ENCODE measurements around the gene DAP. TPM values are rescaled to one million over a fixed set of nuclear protein-coding genes. Genes with fewer than 3 reads are reported as not detected.

The DAP gene
- total and polyA plus RNA-seq, 7 donors: 25.7 to 131 (median 38.5) TPM

GRCh38 chr5:10711562-10711961, 49.5 kb downstream of the DAP start:
- no peak overlapping the region for H3K27ac ChIP-seq
- intact Hi-C loops (cut with DNase I): no loop called here
- TF ChIP-seq POLR2A (IDR thresholded peaks at IDR 0.05) (no peak), POLR2AphosphoS5 (IDR thresholded peaks at IDR 0.05) (no peak), EP300 (IDR thresholded peaks at IDR 0.05) (no peak)
- TF ChIP-seq, protein P1, sequence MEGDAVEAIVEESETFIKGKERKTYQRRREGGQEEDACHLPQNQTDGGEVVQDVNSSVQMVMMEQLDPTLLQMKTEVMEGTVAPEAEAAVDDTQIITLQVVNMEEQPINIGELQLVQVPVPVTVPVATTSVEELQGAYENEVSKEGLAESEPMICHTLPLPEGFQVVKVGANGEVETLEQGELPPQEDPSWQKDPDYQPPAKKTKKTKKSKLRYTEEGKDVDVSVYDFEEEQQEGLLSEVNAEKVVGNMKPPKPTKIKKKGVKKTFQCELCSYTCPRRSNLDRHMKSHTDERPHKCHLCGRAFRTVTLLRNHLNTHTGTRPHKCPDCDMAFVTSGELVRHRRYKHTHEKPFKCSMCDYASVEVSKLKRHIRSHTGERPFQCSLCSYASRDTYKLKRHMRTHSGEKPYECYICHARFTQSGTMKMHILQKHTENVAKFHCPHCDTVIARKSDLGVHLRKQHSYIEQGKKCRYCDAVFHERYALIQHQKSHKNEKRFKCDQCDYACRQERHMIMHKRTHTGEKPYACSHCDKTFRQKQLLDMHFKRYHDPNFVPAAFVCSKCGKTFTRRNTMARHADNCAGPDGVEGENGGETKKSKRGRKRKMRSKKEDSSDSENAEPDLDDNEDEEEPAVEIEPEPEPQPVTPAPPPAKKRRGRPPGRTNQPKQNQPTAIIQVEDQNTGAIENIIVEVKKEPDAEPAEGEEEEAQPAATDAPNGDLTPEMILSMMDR (IDR thresholded peaks at IDR 0.05): no peak

DNA sequence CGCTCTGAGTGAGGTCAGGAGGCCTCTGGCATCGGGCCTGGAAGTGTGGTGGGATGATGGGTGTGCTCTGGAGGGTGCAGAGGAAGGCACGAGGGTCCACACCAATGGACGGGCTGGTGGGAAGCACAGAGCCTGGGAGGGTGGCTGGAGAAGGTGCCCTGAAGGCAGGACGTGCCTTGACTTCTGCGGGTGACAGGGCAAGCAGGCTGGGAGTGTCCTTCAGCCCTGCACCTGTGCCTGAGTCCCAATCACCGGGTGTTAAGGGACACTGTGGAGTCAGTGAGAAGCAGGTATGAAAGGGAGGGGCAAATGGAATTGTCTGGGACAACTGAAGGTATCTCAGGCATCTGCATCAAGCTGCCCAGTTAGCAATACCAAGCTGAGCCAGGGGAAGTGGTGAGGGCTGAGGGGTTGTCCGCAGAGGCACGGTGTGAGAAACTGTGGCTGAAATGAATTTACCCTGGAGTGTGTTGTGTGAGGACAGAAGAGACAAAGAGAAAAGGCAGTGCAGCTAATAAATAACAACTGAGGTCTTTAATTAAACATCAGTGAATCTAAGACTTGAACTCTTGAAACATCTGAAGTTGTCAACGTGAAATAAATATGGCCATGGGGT, 50.4 kb downstream of the DAP start:
- 88 to 93% methylated on average over 10 of the region's 10 CpGs for WGBS, 2 donors
- Histone ChIP-seq H3K27me3 (no peaks in the 10 kb centered on the region), H3K27ac (no peak overlapping the region), H3K36me3 (peaks cover 0 to 9% (median 0%) of the 10 kb centered on the region in 4 donors), H3K4me3 (no peak overlapping the region), H3K4me1 (no peaks in the 10 kb centered on the region), H3K9me3 (no peaks in the 10 kb centered on the region)
- TF ChIP-seq POLR2A (IDR thresholded peaks at IDR 0.05): no peak
- no peak for TF ChIP-seq POLR2AphosphoS5 (IDR thresholded peaks at IDR 0.05)
- TF ChIP-seq EP300 (IDR thresholded peaks at IDR 0.05): no peak
- TF ChIP-seq, protein P1 (IDR thresholded peaks at IDR 0.05): no peak
- intact Hi-C loops (cut with DNase I): no loop called here
- DNase-seq: no peak

More at GRCh38 chr5:10711562-10711961, 49.5 kb downstream of the DAP start:
- peaks cover 0 to 9% (median 0%) of the 10 kb centered on the region in 4 donors for H3K36me3 ChIP-seq
- no peaks in the 10 kb centered on the region for H3K27me3 ChIP-seq
- 82 to 87% methylated on average over 6 of the region's 6 CpGs for WGBS, 2 donors
- H3K4me1 ChIP-seq: no peaks in the 10 kb centered on the region
- no peak for DNase-seq
- H3K4me3 ChIP-seq: no peak overlapping the region
- H3K9me3 ChIP-seq: no peaks in the 10 kb centered on the region

GRCh38 chr5:10709933-10710332, 51.1 kb downstream of the DAP start:
- H3K36me3 ChIP-seq: peaks cover 0 to 9% (median 0%) of the 10 kb centered on the region in 4 donors
- no peak overlapping the region for H3K4me3 ChIP-seq
- no peak for DNase-seq
- TF ChIP-seq, protein P1 (IDR thresholded peaks at IDR 0.05): no peak
- no peak for TF ChIP-seq POLR2AphosphoS5 (IDR thresholded peaks at IDR 0.05)
- TF ChIP-seq EP300 (IDR thresholded peaks at IDR 0.05): no peak
- no peak for TF ChIP-seq POLR2A (IDR thresholded peaks at IDR 0.05)
- no peaks in the 10 kb centered on the region for H3K9me3 ChIP-seq
- no peaks in the 10 kb centered on the region for H3K4me1 ChIP-seq
- intact Hi-C loops (cut with DNase I): no loop called here
- H3K27me3 ChIP-seq: no peaks in the 10 kb centered on the region
- WGBS, 2 donors: 84 to 86% methylated on average over 8 of the region's 8 CpGs
- no peak overlapping the region for H3K27ac ChIP-seq

DNA sequence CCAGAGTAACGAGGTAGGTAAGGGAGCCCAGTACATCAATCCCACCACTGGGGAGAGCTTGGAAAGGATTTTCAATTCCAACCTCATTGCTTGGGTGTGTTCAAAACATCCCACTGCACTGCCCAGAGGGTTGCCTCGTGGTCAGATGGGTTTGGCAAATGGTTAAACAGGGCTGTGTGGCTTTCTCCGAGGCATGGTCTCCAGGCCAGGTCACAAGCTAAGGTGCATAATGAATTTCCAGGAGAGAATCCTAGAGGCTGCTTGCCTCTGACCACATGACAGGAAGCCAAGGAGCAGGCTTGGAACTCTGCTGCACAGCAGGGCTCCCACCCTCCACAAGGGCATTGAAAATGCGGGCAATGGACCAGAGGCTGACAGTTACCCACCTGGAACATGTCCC, 51.6 kb downstream of the DAP start:
- no peak overlapping the region for H3K4me3 ChIP-seq
- no peak for DNase-seq
- no peak overlapping the region for H3K27ac ChIP-seq
- TF ChIP-seq POLR2A (IDR thresholded peaks at IDR 0.05) (no peak), POLR2AphosphoS5 (IDR thresholded peaks at IDR 0.05) (no peak)
- TF ChIP-seq, protein P1 (IDR thresholded peaks at IDR 0.05): no peak
- H3K27me3 ChIP-seq: no peaks in the 10 kb centered on the region
- intact Hi-C loops (cut with DNase I): no loop called here
- no peaks in the 10 kb centered on the region for H3K9me3 ChIP-seq
- H3K4me1 ChIP-seq: peaks cover 0 to 4% (median 0%) of the 10 kb centered on the region in 4 donors
- peaks cover 0 to 9% (median 0%) of the 10 kb centered on the region in 4 donors for H3K36me3 ChIP-seq
- WGBS, 2 donors: 85 to 92% methylated on average over 4 of the region's 4 CpGs
